ENCODE measurements around the gene SCGB1C2.
"Not testable (repeated sequence)": the region's sequence is repeated elsewhere in the genome, so short reads cannot be mapped to it uniquely, and the experiment has no call there.

Gene SCGB1C2

DNA sequence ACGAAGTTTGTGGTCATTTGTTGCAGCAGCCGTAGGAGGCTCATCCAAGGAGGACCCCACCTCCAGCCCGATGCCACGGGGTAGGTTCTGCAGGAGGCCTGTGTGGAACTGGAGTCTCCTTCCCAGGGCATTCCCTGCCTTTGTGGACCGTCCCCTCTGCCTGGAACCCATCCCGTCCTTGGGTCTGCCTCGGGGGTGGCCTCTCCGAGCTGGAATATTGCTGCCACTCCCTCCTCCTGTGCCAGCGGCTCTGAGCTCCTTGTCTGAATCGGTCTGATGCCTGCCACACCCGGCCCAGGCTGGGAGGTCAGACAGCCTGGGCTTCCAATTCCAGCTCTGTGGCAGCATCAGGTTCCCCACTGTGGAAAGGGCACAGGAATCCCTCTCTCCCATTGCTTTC lies 25.3 kb downstream of the SCGB1C2 start:
- intact Hi-C loops (cut with DNase I), result loop anchor here (5.0 kb wide), 1 partner anchor 220 kb away; no protein-coding TSS in a partner anchor
- DNase-seq, result no peak

DNA sequence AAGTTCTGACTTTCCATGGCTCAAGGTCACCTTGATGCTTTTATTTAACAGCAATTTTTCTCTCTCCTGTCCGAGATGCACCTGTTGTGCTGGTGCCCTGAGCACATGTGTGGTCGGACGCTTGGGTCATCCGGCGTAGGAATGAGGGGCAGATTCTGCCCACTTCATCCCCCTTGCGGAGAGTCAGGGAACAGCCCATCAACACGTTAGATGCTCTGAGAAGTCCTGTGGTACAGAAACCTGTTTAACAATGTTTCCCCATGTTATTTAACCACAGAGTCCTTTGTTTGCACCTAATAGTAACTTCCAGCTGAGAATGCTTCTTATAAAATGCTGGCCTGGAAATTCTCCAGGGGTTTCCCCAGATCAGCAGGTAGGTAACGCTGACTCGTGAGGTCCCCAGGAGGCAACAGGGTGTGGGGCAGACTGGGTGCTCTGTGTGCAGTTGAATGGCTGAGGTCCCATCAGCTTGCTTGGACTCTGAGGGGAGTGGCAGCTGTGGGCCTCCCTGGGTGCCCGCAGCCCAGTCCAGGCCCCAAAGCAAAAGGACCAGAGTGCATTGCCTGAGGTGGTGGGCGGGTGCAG lies 26.2 kb downstream of the SCGB1C2 start:
- DNase-seq, result no peak
- intact Hi-C loops (cut with DNase I), result loop anchor here (5.0 kb wide), 1 partner anchor 219 kb away; no protein-coding TSS in a partner anchor

DNA sequence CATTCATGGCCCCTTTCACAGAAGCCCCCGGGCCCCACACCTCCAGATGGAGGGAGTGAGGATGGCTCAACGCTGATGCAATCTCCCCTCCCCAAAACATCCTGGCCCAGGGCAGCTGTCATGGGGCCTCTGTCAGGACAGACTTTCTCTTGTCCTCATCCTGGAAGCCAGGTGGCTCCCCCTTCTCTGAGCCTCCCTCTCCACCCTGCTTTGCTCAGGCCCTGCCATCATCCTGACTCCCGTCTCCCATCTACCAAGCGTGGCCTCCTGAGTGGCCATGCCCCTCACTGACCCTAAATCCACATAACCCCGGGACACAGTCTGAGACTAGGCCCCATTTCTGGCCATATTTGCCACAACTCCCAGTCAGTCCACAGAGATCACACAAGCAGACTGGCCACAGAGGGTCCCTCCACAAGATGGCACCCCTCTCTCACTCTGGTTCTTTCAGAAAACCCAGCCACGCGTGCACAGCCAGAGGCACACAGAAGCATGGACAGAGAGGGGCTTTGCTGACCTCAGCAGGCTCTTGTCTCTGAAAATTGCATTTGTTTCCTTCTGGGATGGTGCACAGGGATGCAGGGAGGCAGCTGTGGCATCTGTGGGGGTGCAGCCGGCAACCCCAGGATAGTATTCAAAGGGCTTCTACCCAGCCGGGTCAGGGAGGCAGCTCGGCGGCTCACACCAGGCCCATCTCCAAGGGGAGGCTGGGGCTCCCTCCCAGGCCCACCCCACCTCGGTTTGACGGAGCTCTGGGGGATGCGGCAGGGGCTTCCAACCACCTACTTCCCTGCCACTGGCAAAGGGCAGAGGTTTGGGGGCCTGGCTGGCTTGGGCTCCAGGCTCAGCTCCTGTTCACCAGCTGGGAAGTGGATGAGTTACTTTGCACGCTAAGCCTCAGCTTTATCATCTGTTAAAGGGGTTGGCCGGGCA lies 27.2 kb downstream of the SCGB1C2 start:
- intact Hi-C loops (cut with DNase I), result loop anchor here (5.0 kb wide), 1 partner anchor 218 kb away; no protein-coding TSS in a partner anchor
- peak; percentile 49 to 88 (median 74) for DNase-seq

DNA sequence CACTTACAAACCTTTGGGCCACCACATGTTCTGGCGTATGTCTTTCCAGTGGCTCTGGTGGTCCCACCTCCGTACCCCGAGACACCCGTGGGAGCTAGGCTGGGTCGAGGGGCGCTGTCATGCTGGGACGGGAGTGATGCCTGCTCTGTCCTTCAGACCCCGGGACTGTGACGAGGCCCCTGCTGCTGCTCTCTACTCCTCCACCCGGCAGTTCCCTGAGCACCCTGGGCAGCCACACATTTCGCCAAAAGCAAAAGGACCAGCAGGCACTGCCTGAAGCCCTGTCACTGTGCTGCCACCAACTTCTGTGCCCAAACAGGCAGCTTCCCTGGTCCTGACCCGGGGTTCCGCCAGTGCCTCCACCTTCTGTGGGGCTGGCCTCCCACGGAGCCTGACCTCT lies 28.6 kb downstream of the SCGB1C2 start:
- intact Hi-C loops (cut with DNase I), result no loop called here
- no peak for DNase-seq

DNA sequence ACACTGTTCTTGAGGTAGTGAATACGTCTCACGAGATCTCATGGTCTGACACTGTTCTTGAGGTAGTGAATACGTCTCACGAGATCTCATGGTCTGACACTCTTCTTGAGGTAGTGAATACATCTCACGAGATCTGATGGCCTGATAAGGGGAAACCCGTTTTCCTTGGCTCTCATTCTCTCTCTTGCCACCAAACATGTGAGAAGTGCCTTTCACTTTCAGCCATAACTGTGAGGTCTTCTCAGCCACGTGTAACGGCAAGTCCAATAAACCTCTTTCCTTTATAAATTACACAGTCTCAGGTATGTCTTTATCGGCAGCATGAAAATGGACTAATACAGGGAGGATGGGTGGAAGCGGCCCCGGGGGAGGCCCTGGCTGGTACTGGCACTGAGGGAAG lies 31.2 kb downstream of the SCGB1C2 start:
- DNase-seq; intact Hi-C loops (cut with DNase I): not testable (repeated sequence)

DNA sequence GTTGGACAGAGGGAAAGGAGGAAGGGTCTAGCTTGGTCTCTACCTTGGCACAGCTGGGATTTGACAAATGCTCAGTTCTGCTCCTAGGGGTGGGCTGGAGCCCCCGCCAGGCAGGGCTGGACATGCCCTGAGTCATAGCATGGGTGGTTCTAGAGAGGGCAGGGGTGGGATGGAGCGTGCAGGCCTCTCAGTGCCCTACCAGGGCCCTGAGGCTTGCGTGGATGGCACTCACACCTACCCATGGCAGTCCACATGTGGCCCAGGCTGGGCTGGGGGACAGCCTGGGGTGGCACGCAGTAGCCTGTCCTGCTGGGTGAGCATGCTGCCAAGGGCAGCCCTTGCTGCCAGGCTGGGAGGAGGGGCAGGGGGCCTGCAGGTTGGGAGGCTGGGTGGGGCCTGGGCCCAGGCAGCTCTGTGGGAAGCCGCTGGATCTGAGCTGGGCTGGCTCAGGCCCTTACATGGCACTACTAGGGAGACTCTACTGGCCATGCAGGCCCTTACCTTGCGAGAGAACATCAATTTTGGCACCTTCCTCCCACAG lies 32.8 kb downstream of the SCGB1C2 start:
- DNase-seq, result no peak

DNA sequence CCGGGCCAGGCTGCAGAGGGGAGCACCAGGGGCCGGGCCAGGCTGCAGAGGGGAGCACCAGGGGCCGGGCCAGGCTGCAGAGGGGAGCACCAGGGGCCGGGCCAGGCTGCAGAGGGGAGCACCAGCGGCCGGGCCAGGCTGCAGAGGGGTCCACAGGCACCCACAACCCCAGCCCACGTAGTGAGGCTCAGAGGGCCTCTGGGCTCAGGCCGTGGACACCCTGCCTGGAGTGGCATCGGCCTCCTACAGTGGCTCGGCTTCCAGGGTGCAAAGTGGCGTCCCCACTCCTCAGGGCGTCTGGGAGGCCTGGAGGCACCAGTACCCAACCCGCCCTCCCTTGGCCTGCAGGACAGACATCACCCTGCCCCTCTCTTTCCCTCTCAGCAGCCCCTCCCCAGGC lies 34.5 kb downstream of the SCGB1C2 start:
- intact Hi-C loops (cut with DNase I), result no loop called here
- DNase-seq, result no peak

More for the DNA sequence above, 32.8 kb downstream of the SCGB1C2 start:
- intact Hi-C loops (cut with DNase I), result no loop called here

DNA sequence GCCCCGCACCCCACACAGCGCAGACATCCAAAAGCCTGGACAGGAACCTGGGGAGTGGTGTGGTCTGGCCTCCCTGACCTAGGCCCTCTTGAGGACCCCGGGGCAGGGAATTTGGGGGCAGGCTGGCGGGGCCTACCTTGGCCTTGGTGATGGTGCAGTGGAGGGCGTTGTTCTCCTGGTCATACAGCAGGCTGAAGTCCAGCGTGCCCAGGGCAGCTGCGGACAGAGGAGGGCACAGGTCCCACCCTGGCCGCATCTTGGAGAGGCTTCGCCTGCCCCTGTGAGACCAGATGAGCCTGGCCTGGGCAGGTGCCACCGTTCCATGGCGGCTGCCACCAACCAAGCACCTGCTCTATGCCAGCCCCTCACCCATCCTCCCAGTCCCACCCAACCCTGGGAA lies 35.0 kb downstream of the SCGB1C2 start:
- DNase-seq, result no peak
- intact Hi-C loops (cut with DNase I), result no loop called here

DNA sequence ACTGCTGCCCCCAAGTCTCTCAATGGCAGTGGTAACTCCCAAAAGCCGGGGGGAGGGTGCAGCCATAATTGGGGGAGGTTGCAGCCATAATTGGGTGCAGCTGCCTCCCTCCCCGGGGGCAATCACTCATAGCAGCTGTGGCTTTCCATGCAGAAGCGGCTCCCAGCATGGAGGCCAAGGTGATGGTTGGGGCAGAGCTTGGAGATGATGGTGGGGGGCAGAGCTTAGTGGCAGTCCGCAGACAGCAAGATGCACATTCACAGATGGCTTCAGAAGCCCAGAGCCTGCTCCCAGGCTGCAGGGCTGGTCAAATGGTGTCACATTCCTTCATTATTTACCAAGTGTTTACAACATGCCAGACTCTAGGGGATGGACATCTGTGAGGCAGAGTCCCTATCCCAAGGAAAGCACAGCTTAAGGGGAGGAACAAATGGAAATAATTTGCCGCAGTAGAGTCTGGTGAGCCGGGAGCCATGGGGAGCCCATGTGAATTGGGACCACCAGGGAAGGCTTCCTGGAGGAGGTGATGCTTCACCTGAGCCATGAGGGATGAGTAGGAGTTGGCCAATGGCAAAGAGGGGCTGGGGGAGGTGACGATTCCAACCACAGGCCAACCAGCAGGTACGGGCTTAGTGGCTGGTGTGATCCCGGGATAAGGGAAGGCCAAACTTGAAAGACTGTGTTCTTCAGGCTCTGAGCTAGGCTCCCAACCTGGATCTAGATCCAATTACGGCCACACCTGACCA lies 36.0 kb downstream of the SCGB1C2 start:
- intact Hi-C loops (cut with DNase I), result no loop called here
- no peak for DNase-seq

DNA sequence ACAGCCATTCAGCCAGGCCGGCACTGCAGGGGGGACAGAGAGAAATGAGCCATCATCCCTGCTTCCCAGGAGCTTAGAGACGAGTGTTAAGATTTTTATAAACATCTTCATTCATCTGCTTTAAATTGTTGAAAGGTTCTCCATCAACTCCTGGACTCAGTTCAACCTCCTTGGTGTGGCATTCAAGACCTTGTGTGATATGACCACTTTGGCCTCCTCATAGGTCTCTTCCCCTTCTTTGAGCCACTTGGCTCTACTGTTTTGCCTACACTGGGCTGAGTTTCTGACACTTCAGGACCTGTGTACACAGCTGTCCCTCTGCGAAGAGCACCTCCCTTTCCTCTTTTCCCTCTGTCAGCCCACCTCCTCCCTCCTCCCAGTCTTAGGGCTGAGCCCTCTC lies 39.8 kb downstream of the SCGB1C2 start:
- no peak for DNase-seq
- intact Hi-C loops (cut with DNase I), result no loop called here

DNA sequence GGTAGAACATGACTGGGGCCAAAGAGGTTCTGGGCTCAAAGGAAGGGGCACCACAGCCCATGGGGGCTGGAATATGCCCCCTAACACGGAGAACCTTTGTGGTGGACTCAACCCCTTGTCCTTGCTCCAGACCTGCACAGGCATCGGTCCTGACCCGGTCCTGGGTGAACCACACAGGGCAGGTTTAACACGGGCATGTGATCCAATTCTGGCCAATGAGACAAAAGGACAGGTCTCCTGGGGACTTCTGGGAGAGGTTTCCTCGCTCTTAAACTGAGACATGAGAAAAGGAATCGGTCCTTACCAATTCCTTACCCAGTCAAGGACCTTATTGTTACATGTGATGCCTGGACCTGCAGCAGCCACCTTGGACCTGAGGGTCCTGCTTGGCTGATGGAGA lies 40.4 kb downstream of the SCGB1C2 start:
- intact Hi-C loops (cut with DNase I), result no loop called here
- no peak for DNase-seq

DNA sequence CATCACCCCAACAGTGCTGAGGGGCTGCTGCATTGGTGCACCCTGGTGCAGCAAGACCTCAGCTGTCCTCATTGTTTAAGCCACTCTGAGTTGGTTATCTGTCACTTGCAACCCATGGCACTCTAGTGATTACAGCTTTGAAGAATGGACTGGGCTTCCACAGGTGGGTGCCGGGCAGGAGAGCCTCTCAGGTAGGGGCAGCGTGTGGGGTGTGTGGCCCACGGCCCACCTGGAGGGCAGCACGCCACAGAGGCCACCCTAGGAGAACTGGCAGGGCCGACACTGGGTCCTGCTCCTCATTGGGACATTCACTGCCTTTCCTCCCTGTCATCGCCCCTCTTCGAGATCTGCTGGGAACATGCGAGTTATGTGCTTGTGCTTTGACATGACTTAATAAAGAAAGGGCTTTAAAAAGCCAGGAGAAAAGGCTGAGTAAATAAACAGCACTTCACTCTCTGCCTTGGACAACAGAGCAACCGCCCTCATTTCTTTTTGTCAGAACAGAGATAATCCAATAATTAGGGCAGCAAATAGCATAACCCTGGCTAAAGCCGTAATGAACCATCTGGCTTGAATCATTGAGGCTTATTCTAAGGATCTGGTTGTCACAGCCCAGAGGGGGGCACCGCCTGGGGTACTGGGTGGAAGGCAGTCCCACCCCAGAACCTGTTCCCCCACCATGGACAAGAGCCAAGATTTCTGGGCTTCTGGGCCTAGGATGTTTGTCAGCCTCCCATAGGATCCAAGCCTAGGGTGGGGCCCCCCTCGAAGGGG lies 41.1 kb downstream of the SCGB1C2 start:
- no peak for DNase-seq
- intact Hi-C loops (cut with DNase I), result no loop called here

DNA sequence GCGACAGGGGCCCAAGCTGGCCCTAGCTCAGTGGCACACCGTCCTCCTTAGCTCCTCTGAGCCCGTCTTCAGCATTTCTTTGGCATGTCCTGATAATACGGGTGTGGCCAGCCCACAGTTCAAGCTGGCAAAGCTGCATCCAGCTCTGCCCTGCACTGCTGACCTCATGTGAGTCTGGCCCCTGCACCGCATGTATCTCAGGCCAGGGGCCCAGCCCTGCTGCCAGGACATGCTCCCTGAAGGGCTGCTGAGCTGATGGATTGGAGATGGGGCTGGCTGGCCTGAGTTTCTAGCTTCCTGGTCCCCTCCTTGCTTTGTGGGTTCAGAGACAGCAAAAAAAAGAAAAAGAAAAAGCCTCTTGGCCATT lies 41.7 kb downstream of the SCGB1C2 start:
- intact Hi-C loops (cut with DNase I), result no loop called here
- DNase-seq, result no peak

DNA sequence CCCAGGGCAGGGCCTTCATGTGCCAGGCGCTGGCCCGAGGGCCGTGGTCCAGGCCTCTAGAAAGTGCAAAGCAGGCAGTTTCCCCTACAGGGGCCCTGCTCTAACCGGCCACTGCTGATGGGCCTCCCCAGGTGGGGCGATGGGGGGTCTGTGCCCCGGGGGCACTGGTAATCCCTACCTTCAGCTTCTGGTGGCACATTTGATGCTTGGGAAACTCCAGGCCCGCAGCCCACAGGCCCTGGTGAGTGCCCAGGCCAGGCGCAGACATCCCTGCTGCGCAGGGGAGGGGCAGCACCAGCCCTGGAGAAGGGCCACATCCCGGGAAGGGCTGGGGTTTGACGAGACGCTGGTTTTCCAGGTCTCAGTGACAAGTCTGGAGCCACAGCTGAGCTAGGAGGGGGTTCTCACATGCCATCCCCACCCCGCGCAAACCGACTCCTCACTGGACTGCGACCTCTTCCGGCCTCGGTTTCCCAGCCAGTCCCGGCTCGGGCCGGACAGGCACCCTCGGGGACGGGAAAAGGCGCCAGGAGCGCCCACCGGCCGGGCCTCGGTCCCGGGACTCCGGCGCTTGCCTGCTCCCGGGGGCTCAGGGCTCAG lies 42.5 kb downstream of the SCGB1C2 start:
- intact Hi-C loops (cut with DNase I), result no loop called here
- DNase-seq, result no peak

DNA sequence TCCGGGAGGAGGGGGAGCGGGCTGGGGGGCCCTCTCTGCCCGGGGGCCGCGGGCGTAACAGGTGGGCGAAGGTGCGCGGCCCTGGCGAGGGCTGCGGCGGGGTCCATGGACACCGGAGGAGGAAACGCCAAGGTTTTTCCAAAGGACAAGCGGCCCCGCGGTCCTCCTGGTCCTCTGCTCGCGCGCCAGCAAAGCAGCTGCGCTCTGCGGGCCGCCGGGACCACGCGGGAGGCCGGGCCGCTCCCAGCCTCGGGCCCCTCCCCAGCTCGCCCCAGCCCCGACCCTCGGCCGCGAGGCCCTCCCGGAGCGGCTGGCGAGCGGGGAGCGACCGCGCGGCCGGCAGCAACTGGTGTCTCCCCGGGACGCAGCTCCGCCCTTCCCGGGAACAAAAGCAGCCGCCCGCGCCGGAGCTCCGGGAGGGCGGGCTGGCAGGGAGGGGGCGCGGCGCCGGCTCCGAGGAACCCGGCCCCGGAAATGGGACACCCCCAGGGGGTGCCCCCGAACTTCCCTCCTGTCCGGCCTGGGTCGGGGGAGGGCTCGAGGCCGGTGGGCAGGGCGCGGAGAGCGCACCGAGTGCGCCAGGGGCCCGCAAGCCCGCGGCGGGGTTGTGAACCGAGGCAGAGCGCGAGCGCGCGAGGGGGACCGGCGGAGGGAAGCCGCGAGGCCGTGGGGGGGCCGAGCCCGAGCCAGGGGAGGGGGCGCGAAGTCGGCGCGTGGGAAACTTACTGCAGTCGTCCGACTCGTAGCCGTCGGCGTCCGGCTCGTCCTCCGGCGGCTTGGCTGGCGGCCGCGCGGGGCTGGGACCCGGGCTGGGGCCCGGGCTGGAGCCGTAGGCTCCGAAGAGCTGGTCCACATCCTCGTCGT lies 43.2 kb downstream of the SCGB1C2 start:
- peak in 26 of 42 donors; percentile 9 to 65 (median 39) for DNase-seq

DNA sequence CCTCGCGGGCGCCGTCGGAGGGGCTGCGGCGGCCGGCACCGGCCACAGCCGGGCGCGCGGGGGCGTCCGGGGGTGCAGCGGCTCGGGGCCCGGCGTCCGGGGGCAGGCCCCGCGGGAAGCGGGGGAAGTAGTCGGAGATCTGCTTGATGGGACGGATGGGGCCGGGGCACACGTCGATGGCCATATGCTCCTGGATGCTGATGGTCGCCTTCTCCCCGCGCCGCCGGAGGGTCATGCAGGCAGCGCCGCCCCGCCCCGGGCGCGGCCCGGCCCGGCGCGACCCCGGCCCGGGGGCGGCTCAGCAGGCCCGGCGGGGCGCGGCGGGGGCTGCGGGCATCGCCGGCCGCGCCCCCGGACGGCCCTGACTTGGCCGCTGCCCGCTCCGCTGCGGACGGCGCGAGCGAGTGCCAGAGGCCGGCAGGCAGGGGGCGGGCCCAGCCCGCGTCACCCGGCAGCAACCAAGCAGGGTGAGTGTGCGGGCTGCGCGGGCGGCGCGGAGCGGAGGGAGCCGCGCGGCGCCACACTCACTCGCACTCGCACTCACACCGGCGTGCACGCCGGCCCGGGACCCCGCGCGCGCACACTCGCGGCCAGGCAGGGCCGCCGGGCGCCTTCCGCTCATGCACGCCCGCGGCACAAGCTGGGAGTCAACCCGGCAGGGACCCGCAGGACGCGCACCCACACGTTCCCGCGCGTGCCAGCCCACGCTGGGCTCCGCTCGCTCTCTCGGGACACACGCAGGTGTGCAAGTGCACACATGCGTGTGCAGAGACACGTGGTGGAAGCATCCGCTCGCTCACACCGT lies 44.1 kb downstream of the SCGB1C2 start, which contains the start of gene DOC2B:
TSS of gene DOC2B (minus strand) at position 406 of the 805 bp plus-strand sequence. CDS start at position 235, 171 bp downstream.
- intact Hi-C loops (cut with DNase I), result no loop called here
- peak in 39 of 42 donors; percentile 25 to 79 (median 53) for DNase-seq

More for the DNA sequence above, 43.2 kb downstream of the SCGB1C2 start:
- intact Hi-C loops (cut with DNase I), result no loop called here

All from head of caudate nucleus (tissue), 42 donors.